GM11168 (cell line): ENCODE measurements around the gene PIK3R5.

Source experiments
- in situ Hi-C: fragments of 300-500 bp; cut with MboI; formaldehyde crosslinking; loops from one replicate; pipeline ENCODE4 v1.12.0; 2022; ENCODE audit warnings: low sequenced_read_pairs; ENCODE audit not compliant: unreplicated experiment

Gene PIK3R5

DNA sequence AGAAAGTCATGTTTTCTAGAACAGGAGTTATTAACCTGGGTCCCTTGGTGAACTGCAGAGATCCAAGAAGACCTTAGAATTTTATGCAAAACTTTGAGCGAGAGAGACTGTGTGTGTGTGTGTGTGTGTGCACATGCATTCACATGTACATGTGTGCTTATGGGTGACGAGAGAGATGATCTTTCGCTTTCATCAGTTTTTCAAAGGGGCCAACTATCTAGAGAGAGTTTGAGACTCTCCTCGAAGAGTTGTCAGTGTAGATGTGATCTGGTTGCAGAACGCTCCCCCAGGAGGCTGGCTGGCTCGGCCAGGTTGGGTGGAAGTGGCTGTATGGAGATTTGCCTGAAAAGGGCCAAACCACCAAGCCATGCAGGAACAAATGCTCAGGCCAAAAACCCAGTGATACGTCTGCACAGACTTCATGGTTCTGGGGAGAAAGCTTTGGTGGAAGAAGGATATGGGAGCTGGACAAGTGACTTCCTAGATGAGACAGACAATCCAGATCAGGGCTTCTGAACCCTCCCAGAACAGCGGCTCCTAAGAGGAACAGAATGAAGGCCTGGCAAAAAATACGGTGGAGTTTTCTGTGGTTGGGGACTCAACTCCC, 6.1 kb downstream of the PIK3R5 start:
- in situ Hi-C loops = no loop called here

DNA sequence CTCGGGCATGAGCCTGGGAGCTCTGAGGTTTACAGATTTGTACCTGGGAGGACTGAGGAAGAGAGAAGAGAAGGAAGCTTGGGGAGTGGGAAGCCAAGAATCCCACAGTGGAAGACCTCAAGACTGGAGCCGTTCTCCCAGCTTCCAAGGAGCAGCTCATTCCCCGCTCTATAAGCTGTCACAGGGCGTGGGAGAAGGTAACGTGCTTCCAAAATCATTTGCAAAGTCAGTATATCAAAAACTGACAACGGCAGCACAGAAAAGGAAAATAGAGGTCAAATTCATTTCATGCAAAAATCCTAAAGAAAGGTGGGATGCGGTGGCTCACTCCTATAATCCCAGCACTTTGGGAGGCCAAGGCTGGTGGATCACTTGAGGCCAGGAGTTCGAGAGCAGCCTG, 7.8 kb downstream of the PIK3R5 start:
- in situ Hi-C loops = no loop called here

DNA sequence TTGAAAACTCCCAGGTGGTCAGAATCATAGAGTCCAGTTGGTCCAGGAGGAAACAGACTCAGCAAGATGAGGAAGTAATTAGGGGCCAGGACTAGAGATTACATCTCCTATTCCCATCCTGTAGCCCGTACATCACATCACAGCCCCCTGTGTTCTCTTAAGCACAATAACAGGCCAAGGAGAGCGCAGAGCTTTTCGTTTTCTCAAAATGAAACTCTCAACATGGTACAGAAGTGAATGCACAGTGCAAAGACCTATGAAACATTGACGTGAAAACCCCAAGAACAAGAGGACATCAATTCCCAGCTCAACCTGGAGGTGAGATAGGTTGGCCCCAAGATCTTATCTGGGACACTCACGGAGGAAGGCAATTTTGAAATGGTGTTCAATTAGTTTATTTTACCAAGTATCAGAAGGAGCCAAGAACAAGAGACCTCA, 9.0 kb downstream of the PIK3R5 start:
- in situ Hi-C loops = no loop called here

DNA sequence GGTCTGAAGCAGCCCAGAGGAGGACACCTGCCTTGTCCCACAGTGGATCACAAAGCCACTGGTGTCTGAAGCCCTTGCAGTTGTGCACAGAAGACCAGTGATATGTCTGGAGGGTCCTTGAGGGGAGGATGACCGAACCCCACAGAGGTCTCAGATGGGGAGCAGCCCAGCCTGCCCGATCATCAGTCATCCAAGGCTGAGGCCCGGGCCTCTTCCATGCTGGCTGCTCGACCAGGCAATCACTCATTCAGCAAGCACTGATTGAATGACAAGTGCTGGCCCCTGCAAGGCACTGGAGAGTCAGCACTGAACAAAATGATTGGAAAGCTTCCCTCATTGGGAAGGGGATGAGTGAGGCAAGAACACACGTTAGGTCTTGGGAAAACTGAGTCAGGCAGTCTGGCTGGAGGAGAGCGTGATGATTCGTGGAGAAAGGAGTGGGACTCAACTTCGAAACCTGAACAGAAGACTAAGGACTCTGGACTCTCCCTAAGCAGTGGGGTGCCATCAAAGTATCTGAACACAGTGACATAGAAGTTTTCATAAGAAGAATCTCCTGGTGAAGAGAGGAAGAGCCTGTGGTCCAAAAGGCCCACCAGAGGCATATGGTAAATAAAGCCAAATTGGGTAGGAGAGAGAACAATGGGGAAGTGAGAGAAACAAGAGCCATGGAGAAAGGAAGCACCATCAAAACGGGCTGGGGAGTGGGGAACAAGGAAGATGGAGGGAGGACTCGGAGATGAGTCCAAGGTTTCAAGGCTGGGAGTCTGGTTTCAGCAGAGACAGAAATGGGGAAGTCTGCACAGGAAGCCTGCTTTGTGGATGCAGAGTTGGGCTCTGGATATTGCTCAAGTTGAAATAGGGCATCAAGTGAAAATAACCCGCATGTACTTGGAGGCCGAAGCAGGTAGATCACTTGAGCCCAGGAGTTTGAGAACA, 10.2 kb downstream of the PIK3R5 start:
- in situ Hi-C loops = no loop called here

DNA sequence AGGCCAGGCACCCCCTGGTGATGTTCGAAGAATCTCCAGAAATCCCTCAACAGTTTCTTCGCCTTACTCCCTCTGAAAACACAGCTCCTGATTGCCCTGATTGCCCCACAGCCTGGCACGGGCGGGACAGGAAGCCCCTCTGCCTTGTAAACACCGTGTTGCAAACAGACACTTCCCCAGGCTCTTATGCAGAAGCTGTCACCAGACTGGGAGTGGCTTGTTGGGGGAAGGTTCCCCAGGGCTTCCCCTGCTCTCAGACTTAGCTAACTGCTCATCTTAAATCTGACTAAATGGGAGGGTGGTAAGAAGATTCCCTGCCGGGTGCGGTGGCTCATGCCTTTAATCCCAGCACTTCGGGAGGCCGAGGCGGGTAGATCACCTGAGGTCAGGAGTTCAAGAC, 11.2 kb downstream of the PIK3R5 start:
- in situ Hi-C loops = no loop called here

DNA sequence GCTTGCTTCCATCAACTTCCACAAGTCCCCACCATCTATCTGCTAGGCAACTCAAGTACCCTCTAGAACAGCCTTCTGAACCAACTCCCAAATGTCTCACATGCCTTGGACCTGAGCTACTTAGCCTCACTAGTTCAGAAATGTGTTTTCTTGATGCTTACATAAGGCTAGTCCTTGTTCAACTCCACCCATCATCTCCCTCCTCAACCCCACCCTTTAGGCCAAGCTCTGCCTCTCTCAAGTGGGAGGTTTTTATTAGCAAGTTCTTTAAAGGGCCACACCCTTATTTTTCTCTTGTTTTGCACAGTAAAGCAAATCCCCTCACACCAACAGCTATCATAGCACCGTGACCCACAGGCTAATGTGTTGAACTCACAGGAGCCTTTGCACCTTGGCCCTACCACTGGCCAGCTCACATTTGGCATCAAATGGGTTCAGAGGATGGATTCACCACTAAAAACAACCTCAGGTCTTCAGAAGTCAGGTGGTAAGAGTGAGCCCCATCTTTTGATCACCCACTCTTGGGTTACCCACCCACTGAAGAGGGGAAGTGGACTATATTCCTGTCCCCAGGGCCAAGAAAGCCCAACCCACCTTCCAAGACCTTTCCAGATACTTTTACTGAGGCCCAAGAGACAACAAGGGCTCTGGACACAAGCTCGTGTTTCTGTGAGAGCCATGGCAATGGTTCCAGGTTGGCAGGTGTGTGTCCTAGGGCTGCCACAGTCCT, 12.2 kb downstream of the PIK3R5 start:
- in situ Hi-C loops = no loop called here

DNA sequence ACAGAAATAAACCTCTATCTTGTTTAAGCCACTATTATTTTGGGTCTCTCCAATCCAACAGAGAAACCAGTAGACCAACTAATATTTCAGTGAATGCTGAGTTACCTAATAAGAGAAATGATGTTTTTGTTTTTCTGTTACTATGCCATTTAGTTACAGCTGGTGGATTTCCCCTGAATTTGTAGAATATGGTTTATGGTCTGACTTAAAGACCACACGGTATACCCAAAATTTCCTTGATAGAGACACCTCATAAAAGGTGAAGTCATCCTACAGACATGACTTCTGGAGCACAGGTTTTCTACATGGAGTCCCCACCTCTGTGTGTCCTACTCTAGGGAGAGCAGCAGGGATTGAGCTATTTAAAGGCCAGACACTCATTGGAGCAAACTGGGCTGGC, 13.3 kb downstream of the PIK3R5 start:
- in situ Hi-C loops = no loop called here

DNA sequence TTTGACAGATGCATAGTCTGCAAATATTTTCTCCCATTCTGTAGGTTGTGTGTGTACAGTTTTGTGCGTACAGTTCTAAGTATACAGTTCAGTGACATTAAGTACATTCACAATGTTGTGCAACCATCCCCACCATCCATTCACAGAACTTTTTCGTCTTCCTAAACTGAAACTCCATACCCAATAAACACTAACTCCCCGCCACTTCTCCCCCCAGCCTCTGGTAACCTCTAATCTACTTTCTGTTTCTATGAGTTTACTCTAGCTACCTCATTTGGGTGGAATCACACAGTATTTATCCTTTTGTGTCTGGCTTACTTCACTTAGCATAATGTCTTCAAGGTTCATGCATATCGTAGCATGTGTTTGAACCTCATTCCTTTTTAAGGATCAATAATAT, 14.3 kb downstream of the PIK3R5 start:
- in situ Hi-C loops = no loop called here

DNA sequence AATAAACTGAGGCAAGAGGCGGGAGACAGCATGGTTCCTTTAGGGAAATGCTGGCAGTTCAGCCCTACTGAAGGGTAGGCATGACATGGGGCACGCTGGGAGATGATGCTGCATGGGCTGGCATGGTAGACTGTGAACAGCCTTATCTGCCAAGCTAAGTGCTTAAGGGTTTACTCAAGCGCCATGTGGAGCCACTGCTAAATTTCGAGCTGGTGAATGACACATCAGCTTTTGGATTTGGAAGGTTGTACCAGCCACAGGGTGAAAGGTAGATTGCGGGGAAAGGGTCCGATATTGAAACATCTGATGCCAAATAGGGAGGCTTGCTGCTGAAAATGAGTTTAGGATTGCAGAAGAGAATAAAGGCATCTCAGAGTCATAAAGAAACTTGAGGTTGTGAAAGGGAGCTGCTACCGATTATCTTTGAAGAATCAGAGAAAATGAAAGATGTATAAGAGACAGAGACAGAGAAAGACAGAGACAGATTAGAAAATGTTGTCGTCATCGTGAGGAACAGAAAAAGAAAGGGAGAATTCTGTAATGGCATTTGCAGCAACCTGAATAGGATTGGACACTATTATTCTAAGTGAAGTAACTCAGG, 16.3 kb downstream of the PIK3R5 start:
- in situ Hi-C loops = no loop called here

DNA sequence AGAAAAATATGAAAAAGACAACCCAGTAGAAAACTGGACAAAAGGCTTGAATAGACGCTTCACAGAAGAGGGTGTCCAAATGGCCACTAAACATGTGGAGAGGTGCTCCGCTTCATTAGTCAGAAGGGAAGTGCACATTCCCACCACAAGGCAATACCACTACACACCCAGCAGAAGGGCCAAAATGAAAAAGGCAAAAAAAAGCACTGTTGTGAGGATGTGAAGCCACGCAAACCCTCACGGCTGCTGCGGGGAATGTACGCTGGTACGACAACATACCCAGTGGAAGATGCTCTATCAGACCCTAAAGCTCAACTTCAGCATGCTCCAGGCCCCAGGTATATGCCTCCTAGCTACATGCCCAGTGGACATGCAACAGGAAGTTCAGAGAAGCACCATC, 17.0 kb downstream of the PIK3R5 start:
- in situ Hi-C loops = no loop called here

DNA sequence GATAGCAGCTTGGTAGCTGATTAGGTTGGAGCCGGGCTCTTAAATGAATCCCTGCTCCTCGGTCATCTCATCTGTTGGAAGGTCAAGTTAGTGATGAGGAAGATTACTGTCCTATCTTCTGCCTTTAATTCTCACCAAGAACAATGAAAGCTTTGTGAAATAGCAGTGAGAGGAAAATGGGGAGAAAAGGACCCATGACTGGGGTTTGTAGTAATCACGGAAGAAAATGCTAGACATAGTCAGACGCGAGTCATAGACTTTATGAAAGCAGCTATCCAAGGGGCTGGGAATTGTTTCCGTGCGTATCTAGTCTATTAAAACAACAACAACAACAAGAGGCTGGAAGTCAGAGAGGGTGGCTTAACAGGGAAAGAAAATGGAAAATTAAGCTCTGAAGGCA, 18.3 kb downstream of the PIK3R5 start:
- in situ Hi-C loops = no loop called here

DNA sequence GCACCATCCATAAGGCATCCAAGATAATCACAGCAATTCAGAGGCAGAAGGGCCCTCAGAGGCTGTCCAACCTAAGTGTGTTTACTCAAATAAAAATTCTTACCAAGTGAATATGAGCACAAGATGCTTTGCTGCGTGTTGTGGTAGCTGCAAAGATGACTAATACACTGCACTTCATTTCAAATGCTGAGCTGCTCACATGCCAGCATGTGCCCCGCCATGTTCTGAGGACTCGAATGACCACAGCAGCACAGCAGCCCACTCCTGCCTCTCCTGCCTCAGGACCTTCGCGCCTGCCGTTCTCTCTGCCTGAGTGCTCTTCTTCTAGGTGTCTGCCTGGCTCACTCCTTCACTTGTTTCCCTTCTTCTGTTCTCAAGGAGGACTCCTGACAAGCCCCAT, 19.0 kb downstream of the PIK3R5 start:
- in situ Hi-C loops = no loop called here

DNA sequence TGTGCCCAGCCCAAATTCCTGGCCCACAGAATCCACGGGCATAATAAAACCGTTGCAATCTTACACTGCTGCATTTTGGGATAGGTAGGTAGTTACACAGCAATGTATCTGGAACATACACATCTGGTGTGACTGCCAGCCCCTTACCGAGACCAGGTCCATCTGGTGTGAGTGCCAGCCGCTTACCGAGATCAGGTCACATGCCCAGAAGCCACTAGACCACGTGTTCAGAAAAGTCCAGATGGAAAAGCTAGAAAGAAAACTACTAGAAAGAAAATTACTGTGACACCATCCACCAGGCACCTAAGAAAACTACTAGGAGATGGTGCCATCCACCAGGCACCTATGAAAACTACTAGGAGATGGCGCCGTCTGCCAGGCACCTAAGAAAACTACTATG, 19.4 kb downstream of the PIK3R5 start:
- in situ Hi-C loops = no loop called here

DNA sequence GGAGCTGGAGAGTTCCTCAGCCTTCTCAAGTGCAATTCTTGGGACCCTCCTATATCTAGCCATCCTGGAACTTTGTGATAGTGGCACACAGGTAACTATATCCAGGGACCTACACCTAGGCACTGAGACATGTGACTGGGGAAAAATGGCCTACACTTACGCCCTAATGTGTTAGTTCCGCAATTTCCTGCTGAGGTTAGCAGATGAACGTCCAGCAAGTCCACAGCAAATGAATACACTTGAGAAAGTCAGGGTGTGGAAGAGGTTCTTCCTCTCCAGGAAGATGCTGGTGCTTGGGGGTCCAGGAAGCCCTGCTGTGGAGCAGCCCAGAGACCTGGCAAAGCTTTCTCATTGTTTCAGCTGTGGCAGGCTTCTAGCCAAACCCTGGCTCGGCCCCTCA, 20.8 kb downstream of the PIK3R5 start:
- in situ Hi-C loops = no loop called here

DNA sequence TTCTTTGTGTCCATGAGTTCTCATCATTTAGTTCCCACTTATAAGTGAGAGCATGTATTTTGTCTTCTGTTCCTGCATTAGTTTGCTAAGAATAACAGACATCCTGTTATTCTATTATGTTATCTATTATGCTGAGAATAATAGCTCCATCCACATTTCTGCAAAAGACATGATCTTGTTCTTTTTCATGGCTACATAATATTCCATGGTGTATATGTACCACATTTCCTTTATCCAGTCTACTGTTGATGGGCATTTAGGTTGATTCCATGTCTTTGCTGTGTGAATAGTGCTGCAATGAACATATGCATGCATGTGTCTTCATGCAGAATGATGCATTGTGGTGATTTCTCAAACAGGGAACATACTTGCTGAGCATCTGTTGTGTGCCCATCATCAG, 21.4 kb downstream of the PIK3R5 start:
- in situ Hi-C loops = no loop called here

DNA sequence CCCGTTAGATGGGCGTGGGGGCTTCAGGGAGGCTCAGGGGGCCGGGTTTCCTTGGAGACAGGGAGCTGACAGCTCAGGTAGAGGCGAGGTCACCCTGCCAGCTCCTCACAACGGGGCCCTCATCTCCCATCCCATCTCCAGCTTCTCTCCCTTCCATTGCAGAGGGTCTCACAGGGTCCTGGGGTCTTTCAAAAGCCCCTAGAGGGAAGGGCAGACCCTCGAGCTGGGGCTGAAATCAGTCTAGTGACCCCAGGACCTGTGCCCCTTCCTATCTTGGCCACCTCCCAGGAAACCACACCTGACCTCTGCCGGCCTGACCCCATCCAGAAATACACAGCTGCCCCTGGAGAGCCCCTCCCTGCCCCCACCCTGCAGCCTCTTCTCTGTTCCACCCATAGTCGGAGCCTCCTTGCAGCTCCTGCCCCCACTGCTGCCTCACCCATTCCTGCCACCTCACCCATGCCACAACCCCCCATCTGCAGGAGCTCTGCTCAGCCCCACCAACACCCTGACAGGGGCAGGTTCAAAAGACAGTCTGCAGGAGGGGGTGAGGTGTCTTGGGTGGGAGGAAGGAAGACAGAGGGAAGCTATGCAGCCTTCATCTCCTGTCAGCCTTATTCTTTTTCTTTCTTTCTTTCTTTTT, 23.4 kb downstream of the PIK3R5 start:
- in situ Hi-C loops = no loop called here

DNA sequence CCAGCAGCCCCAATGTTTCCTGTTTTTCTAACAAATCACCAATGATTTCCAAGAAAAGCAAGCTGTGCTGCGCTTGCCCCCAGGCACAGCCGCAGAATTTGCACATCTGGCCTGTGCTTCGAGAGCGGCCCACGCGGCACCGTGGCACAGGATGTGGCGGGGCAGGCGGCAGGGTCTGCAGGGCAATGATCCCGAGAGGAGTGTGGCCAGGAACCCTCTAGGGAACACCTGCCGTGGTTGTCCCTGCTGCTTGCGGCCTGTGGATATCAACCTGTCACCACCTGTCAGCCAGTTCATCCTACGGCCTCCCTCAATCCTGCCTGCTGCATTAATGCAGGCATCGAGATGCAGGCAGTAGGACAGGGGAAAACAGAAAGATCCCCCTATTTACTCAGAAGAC, 24.0 kb downstream of the PIK3R5 start:
- in situ Hi-C loops = no loop called here

DNA sequence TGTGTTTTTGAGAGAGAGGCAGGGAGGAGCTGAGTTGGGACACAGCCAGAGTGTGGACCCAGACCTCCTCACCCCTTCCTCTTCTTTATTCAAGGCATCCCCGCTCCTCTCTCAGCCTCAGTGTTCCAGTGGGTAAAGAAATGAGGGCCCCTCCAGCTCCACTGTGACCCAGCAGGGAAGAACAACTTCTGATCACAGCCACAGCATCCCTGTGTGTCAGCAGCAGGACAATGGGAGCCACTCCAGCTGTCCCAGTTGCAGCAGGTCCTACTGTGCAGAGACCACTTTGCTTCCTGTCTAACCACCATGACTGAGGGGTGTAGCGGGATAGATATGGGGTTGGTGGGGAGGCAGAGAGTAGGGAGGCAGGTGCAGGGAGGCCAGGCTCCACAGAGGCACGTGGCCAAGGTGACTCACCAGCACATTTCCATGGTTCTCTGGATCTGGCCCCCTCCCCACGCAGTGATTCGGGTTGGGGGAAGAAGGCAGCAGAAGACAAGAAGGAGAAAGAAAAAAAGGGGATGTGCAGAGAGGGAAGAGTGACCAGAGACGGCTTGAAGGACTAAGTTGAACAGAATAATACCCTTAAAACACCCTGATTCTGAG, 24.5 kb downstream of the PIK3R5 start:
- in situ Hi-C loops = no loop called here

DNA sequence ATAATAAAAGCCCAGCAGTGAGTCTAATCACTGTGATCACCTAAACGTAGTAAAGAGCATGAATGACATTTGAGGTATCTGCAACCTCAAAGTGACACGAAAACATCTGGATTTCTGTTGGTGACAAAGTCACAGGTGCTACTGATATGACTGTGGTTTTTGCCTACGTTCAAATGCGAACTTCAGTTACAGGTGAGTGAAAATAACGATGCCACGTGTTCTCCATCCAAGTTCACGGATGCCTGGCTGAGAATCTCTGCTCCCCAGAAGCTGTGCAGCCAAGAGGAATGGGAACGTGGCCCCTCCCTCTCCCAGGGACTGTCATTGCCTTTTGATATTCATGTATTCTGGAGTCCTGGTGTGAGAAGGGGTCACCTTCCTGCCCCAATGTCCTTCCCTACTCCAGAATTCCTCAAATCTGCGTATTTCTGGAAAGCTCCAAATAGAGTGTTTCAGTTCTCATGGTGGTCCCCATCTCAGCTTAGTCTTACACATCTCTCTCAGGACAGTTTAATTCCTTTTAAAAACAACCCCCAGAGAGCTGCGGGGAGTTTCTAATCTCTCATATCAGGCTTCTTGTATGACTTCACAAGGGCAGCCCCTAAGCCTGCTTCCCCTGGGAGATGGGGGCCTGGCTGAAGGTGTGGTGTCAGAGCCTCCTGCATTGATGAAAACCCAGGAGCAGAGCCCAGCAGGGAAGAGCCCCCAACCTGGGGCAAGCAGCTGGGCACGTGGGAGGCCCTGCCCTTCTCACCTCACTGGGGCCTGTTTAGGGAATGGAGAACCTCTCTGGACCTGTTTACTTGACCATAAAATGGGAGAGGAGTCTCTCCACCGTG, 25.8 kb downstream of the PIK3R5 start:
- in situ Hi-C loops = no loop called here
